GM19467 (cell line): Measurements from ENCODE around the gene SEMA3E.
"Not testable (repeated sequence)": the region's sequence is repeated elsewhere in the genome, so short reads cannot be mapped to it uniquely, and the experiment has no call there.

Experiments used
- ATAC-seq: cut with Tn5 transposase; IDR thresholded peaks from one replicate; pipeline ENCODE4 v1.9.1; 2021; ENCODE audit warnings: mild to moderate bottlenecking, moderate library complexity; ENCODE audit not compliant: unreplicated experiment

SEMA3E gene

GRCh38 chr7:83457022-83457892 lies 191.7 kb downstream of the SEMA3E start:
- no peak for ATAC-seq

GRCh38 chr7:83456413-83456812 lies 192.5 kb downstream of the SEMA3E start:
- no peak for ATAC-seq

GRCh38 chr7:83455612-83456011 lies 193.3 kb downstream of the SEMA3E start:
- ATAC-seq: no peak

GRCh38 chr7:83452256-83452655 lies 196.7 kb downstream of the SEMA3E start:
- no peak for ATAC-seq

GRCh38 chr7:83451501-83452045 lies 197.4 kb downstream of the SEMA3E start:
- ATAC-seq: no peak

GRCh38 chr7:83449781-83450180 lies 199.2 kb downstream of the SEMA3E start:
- ATAC-seq: no peak

GRCh38 chr7:83447681-83448080 lies 201.3 kb downstream of the SEMA3E start:
- ATAC-seq: no peak

GRCh38 chr7:83446102-83446669 lies 202.8 kb downstream of the SEMA3E start:
- no peak for ATAC-seq

- ATAC-seq: no peak
These were observed 206.0 kb downstream of the SEMA3E start for GRCh38 chr7:83442911-83443310.

- no peak for ATAC-seq
These were observed 209.9 kb downstream of the SEMA3E start for GRCh38 chr7:83439026-83439425.

GRCh38 chr7:83430289-83430688 lies 218.7 kb downstream of the SEMA3E start:
- ATAC-seq: not testable (repeated sequence)

GRCh38 chr7:83429493-83429892 lies 219.4 kb downstream of the SEMA3E start:
- no peak for ATAC-seq

- no peak for ATAC-seq
These were observed 221.1 kb downstream of the SEMA3E start for GRCh38 chr7:83427884-83428283.

GRCh38 chr7:83426325-83426724 lies 222.6 kb downstream of the SEMA3E start:
- ATAC-seq: no peak

- no peak for ATAC-seq
These were observed 229.9 kb downstream of the SEMA3E start for GRCh38 chr7:83419013-83419412.

GRCh38 chr7:83415840-83416239 lies 233.1 kb downstream of the SEMA3E start:
- no peak for ATAC-seq

- no peak for ATAC-seq
These were observed 234.0 kb downstream of the SEMA3E start for GRCh38 chr7:83414947-83415346.

GRCh38 chr7:83413831-83414230 lies 235.1 kb downstream of the SEMA3E start:
- ATAC-seq: no peak

GRCh38 chr7:83413424-83413823 lies 235.5 kb downstream of the SEMA3E start:
- no peak for ATAC-seq

GRCh38 chr7:83410989-83411591 lies 237.8 kb downstream of the SEMA3E start:
- ATAC-seq: no peak

GRCh38 chr7:83394776-83395175 lies 254.2 kb downstream of the SEMA3E start:
- no peak for ATAC-seq

- no peak for ATAC-seq
These were observed 260.5 kb downstream of the SEMA3E start for GRCh38 chr7:83388436-83388835.
